Measurements from ENCODE around the gene UNKL.

The UNKL gene

DNA sequence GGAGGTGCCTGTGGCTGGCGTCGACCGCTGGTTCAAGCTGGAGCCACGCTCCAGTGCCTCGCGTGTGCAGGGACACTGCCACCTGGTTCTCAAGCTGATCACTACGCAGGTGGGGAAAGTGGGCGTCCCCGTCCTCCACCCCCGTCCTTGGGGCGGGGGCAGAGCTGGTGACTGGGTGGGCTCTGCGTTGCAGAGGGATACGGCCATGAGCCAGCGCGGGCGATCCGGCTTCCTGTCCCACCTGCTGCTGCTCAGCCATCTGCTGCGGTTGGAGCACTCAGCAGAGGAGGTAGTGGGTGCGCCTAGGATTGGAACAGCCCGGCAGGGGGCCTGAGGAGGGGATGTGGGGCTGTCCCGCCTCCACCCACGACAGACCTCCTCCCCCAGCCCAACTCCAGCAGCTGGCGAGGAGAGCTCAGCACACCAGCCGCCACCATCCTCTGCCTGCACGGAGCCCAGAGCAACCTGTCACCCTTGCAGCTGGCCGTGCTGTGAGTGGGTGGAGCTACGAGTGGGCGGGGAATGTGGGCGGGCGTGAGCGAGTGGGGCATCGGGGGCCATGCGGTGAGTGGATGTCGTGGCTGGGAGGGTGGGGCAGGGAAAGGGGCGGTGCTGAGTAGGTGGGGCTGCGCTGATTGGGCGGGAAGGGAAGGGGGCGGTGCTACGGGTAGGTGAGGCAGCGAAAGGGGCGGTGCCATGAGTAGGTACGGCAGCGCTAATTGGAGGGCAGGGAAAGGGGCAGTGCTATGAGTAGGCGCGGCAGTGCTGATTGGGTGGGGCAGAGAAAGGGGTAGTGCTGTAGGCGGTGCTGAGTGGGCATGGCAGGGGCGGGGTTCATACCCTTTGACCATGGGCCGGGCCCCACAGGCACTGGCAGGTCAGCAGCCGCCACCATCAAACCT lies 71.7 kb downstream of the UNKL start (continued):
- peak; percentile 98 for TF ChIP-seq KLF9 (tag by site-specific recombination; IDR thresholded peaks at IDR 0.05; ENCODE audit: low read depth)
- TF ChIP-seq SCRT2 (tag by site-specific recombination; IDR thresholded peaks at IDR 0.05) = peak; percentile 99
- TF ChIP-seq, protein P1, sequence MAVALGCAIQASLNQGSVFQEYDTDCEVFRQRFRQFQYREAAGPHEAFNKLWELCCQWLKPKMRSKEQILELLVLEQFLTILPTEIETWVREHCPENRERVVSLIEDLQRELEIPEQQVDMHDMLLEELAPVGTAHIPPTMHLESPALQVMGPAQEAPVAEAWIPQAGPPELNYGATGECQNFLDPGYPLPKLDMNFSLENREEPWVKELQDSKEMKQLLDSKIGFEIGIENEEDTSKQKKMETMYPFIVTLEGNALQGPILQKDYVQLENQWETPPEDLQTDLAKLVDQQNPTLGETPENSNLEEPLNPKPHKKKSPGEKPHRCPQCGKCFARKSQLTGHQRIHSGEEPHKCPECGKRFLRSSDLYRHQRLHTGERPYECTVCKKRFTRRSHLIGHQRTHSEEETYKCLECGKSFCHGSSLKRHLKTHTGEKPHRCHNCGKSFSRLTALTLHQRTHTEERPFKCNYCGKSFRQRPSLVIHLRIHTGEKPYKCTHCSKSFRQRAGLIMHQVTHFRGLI (tag by site-specific recombination; IDR thresholded peaks at IDR 0.05) = peak; percentile 81
- TF ChIP-seq, protein P2, sequence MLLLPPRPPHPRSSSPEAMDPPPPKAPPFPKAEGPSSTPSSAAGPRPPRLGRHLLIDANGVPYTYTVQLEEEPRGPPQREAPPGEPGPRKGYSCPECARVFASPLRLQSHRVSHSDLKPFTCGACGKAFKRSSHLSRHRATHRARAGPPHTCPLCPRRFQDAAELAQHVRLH (tag by site-specific recombination; IDR thresholded peaks at IDR 0.05) = peak; percentile 83; the same call in 1 of the 2 replicates
- no peak for TF ChIP-seq GLI2 (tag by site-specific recombination; IDR thresholded peaks at IDR 0.05; ENCODE audit: borderline replicate concordance, low read depth)
- peak; percentile 98 for TF ChIP-seq ZFP69B (tag by site-specific recombination; IDR thresholded peaks at IDR 0.05)
- peak; percentile 99 for TF ChIP-seq KLF8 (tag by site-specific recombination; IDR thresholded peaks at IDR 0.05)
- TF ChIP-seq ZNF596 (tag by site-specific recombination; IDR thresholded peaks at IDR 0.05) = no peak
- TF ChIP-seq ZNF211 (tag by site-specific recombination; IDR thresholded peaks at IDR 0.05; ENCODE audit: low read depth) = no peak
- TF ChIP-seq, protein P3, sequence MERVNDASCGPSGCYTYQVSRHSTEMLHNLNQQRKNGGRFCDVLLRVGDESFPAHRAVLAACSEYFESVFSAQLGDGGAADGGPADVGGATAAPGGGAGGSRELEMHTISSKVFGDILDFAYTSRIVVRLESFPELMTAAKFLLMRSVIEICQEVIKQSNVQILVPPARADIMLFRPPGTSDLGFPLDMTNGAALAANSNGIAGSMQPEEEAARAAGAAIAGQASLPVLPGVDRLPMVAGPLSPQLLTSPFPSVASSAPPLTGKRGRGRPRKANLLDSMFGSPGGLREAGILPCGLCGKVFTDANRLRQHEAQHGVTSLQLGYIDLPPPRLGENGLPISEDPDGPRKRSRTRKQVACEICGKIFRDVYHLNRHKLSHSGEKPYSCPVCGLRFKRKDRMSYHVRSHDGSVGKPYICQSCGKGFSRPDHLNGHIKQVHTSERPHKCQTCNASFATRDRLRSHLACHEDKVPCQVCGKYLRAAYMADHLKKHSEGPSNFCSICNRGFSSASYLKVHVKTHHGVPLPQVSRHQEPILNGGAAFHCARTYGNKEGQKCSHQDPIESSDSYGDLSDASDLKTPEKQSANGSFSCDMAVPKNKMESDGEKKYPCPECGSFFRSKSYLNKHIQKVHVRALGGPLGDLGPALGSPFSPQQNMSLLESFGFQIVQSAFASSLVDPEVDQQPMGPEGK (tag by site-specific recombination; IDR thresholded peaks at IDR 0.05) = peak; percentile 98
- peak; percentile 95 for TF ChIP-seq KLF16 (tag by site-specific recombination; IDR thresholded peaks at IDR 0.05)
- TF ChIP-seq, protein P4, sequence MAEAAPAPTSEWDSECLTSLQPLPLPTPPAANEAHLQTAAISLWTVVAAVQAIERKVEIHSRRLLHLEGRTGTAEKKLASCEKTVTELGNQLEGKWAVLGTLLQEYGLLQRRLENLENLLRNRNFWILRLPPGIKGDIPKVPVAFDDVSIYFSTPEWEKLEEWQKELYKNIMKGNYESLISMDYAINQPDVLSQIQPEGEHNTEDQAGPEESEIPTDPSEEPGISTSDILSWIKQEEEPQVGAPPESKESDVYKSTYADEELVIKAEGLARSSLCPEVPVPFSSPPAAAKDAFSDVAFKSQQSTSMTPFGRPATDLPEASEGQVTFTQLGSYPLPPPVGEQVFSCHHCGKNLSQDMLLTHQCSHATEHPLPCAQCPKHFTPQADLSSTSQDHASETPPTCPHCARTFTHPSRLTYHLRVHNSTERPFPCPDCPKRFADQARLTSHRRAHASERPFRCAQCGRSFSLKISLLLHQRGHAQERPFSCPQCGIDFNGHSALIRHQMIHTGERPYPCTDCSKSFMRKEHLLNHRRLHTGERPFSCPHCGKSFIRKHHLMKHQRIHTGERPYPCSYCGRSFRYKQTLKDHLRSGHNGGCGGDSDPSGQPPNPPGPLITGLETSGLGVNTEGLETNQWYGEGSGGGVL (tag by site-specific recombination; IDR thresholded peaks at IDR 0.05) = peak; percentile 79
- TF ChIP-seq, protein P5, sequence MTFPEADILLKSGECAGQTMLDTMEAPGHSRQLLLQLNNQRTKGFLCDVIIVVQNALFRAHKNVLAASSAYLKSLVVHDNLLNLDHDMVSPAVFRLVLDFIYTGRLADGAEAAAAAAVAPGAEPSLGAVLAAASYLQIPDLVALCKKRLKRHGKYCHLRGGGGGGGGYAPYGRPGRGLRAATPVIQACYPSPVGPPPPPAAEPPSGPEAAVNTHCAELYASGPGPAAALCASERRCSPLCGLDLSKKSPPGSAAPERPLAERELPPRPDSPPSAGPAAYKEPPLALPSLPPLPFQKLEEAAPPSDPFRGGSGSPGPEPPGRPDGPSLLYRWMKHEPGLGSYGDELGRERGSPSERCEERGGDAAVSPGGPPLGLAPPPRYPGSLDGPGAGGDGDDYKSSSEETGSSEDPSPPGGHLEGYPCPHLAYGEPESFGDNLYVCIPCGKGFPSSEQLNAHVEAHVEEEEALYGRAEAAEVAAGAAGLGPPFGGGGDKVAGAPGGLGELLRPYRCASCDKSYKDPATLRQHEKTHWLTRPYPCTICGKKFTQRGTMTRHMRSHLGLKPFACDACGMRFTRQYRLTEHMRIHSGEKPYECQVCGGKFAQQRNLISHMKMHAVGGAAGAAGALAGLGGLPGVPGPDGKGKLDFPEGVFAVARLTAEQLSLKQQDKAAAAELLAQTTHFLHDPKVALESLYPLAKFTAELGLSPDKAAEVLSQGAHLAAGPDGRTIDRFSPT (tag by site-specific recombination; IDR thresholded peaks at IDR 0.05) = peak; percentile 78
- TF ChIP-seq ZNF341 (tag by site-specific recombination; IDR thresholded peaks at IDR 0.05; ENCODE audit: low read depth) = peak; percentile 93
- no peak for TF ChIP-seq ZNF169 (tag by site-specific recombination; IDR thresholded peaks at IDR 0.05)
- TF ChIP-seq ZIC2 (tag by site-specific recombination; IDR thresholded peaks at IDR 0.05) = peak; percentile 76
- TF ChIP-seq, protein P6, sequence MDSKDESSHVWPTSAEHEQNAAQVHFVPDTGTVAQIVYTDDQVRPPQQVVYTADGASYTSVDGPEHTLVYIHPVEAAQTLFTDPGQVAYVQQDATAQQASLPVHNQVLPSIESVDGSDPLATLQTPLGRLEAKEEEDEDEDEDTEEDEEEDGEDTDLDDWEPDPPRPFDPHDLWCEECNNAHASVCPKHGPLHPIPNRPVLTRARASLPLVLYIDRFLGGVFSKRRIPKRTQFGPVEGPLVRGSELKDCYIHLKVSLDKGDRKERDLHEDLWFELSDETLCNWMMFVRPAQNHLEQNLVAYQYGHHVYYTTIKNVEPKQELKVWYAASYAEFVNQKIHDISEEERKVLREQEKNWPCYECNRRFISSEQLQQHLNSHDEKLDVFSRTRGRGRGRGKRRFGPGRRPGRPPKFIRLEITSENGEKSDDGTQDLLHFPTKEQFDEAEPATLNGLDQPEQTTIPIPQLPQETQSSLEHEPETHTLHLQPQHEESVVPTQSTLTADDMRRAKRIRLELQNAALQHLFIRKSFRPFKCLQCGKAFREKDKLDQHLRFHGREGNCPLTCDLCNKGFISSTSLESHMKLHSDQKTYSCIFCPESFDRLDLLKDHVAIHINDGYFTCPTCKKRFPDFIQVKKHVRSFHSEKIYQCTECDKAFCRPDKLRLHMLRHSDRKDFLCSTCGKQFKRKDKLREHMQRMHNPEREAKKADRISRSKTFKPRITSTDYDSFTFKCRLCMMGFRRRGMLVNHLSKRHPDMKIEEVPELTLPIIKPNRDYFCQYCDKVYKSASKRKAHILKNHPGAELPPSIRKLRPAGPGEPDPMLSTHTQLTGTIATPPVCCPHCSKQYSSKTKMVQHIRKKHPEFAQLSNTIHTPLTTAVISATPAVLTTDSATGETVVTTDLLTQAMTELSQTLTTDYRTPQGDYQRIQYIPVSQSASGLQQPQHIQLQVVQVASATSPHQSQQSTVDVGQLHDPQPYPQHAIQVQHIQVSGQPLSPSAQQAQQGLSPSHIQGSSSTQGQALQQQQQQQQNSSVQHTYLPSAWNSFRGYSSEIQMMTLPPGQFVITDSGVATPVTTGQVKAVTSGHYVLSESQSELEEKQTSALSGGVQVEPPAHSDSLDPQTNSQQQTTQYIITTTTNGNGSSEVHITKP (tag by site-specific recombination; IDR thresholded peaks at IDR 0.05) = peak; percentile 77
- TF ChIP-seq KLF1 (tag by site-specific recombination; IDR thresholded peaks at IDR 0.05) = peak; percentile 81
- peak; percentile 39; the same call in 1 of the 2 replicates for TF ChIP-seq ZNF2 (tag by site-specific recombination; IDR thresholded peaks at IDR 0.05)
- TF ChIP-seq GLIS2 (tag by site-specific recombination; IDR thresholded peaks at IDR 0.05) = peak; percentile 71
- TF ChIP-seq ZNF792 (tag by site-specific recombination; IDR thresholded peaks at IDR 0.05) = no peak
- peak; percentile 96 for TF ChIP-seq KLF10 (tag by site-specific recombination; IDR thresholded peaks at IDR 0.05)
- no peak for TF ChIP-seq ZNF324 (tag by site-specific recombination; IDR thresholded peaks at IDR 0.05)
- peak; percentile 47 for TF ChIP-seq SP7 (tag by site-specific recombination; IDR thresholded peaks at IDR 0.05)
- TF ChIP-seq, protein P7, sequence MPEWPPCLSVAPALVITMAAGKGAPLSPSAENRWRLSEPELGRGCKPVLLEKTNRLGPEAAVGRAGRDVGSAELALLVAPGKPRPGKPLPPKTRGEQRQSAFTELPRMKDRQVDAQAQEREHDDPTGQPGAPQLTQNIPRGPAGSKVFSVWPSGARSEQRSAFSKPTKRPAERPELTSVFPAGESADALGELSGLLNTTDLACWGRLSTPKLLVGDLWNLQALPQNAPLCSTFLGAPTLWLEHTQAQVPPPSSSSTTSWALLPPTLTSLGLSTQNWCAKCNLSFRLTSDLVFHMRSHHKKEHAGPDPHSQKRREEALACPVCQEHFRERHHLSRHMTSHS (tag by site-specific recombination; IDR thresholded peaks at IDR 0.05) = no peak
